Fibroblast of upper back skin (primary cell): ENCODE measurements around the gene MEF2C.
"Not testable (repeated sequence)": the region's sequence is repeated elsewhere in the genome, so short reads cannot be mapped to it uniquely, and the experiment has no call there.

Source experiments
- DNase-seq: peaks from one replicate; pipeline ENCODE4 v3.0.0-alpha.2; 2013

MEF2C gene

DNA sequence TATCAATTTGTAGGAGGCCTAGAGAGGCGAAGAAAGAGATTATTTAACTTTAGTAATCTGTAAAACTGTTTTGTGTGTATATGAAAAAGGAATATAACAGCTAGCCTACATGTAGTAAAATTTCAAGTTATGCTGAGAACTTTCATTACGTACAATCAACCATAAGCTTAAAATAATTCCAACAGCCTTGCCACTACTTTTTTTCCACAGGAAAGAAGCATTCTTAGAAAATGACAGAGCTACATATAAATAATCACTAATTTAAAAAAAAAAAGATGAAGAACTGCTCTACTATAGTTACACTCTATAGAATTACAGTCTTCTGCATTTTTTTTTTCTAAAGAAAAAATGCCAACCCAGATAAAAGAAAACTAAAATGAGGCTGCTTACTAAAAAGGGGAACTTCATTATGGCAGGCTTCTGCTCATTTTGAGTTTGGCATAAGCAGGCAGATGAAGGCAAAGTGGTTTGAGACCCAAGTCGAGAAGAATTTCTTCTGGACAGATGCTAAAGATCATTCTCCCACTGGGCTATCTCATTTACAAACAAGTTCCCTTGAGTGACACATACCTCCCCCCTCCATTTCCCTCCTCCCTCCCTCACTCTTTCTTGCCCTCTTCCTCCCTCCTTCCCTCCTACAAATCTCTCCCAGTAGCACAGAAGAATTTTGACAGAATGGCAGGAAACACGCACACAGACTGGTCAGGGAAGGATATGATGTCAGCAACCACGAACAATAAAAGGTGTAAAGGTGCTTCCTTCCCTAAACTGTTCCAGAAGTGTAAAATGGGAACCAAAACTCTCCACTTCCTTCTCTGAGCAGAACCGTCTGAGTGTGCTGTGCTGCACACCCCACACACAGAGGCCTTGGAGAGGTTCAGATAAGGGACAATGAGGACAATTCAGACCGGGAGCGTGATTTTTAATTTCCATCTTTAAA is 56.1 kb downstream of the MEF2C start:
- peak; percentile 73 for DNase-seq

DNA sequence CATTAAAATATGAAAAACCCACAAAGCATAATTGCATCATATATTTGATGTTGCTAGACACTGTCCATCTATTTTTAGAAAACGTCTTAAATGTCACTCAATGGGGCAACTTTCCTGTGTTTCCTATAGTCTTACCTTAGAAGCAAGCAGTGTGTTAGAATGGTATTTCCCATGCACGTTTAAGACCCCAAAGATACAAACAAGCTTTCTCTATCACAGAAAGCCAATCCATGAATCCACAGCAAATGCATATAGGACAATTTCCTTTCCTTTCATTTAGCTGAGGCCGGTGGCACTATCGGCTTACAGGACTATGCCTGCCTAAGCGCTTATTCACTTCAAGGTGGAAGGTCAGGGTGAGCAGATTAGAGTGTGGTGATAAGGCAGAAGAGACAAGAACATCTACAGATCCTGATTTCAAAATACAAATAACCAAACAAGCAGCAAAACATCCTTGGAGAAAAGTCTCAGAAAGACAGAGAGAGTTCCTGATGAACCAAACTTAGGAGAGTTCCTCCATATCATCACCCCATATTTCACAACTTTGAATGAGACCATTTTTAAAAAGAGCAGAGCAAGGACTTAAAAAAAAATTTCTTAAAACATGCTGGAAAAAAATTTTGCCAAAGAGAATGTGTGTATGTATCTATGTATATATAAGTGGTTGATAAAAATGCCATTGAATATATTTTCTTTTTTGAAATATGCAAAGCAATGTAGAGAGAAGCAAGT is 57.2 kb downstream of the MEF2C start:
- DNase-seq, result no peak

DNA sequence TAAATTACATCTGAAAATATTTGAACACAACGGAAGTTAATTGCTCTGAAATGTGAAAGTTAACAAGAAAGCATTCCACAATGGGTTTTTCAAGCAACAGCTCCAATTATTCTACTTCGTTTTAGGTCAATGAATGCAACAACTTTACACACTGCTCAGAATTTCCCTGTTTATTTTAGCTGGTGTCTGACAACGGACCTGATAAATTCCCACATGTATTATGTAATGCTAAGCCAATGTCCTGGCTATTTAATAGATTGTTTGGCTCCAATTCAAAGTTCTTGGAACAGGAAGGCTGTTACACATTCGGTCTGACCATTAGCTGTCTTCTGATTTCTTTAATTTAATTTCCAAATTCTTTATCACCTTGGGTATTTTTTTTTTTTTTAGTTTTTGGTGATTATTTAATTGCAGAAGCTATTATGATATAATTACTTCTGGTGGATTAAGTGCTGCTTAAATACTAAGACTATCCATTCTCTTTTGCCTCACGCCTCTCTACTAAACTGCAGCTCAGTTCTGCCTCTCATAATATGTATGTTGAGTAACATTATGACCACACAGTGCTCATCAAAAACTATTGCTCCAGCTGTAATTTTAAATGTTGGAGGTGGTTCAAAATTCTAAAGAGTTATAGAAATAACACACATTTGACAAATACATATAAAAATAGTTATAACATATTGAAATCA is 57.9 kb downstream of the MEF2C start:
- DNase-seq, result peak; percentile 66

DNA sequence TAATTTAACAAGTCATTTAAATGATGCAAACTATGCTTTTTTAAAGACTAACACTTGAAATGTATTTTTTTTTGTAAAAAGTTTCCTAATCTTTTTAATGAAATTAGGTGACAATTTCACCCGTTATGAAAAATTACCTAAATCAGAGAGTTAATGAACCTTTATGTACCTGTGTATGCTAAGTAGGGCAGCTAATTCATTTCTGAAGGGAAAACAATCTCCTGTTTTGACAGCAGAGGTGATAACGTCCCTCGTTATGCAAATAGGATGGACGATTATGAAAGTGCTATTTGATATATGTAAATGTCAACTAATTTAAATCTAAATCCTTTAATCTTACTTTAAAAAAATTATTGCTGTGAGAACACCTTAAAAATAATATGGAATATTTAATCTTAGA is 58.8 kb downstream of the MEF2C start:
- no peak for DNase-seq

DNA sequence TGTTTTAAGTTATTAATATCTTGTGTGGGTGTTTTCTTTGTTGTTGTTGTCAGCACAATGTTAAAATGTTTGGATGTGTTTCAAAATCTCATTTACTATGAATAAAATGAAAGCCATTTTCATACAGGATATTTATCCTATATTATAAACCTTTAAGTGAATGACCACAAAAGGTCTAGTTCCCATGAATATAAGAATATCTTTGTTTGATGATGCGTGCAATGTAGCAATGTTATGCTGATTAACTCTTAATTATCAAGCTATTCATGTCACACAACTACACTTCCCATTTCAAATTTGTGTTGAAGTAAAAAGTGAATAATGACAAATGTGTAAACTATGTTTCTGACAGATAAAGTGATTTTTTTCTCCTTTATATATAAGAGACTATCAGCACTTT is 59.8 kb downstream of the MEF2C start:
- no peak for DNase-seq

DNA sequence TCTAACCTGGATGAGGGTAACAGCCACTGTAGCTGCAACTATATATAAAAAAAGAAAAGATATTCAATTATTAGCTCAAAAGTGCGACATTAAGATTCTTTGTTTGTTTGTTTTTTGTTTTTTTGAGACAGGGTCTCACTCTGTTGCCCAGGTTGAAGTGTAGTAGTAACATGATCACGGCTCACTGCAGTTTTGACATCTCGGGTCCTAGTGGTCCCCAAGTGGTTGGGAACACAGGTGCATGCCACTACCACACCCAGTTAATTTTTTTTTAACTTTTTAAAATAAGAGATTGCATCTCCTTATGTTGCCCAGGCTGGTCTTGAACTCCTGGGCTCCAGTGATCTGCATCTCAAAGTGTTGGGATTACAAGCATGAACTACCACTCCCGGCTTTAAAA is 61.8 kb downstream of the MEF2C start:
- no peak for DNase-seq

DNA sequence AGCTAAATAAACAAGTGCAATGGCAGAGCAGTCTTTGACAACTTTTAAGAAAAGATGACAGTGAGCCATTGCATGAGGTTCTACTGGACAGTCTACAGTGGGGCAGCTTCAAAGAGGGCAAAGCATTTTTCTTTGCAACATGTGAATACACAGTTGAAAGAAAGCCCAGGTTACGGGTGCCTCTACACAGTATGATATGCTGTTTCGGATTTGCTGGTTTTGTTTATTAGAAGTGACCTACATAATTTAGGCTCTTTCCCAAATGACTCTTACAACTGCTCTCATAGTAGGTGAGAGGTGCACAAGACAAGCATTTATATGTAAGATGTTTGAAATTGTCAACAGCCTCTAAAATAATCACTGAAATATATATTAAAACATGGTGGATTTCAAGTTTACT is 62.4 kb downstream of the MEF2C start:
- no peak for DNase-seq

DNA sequence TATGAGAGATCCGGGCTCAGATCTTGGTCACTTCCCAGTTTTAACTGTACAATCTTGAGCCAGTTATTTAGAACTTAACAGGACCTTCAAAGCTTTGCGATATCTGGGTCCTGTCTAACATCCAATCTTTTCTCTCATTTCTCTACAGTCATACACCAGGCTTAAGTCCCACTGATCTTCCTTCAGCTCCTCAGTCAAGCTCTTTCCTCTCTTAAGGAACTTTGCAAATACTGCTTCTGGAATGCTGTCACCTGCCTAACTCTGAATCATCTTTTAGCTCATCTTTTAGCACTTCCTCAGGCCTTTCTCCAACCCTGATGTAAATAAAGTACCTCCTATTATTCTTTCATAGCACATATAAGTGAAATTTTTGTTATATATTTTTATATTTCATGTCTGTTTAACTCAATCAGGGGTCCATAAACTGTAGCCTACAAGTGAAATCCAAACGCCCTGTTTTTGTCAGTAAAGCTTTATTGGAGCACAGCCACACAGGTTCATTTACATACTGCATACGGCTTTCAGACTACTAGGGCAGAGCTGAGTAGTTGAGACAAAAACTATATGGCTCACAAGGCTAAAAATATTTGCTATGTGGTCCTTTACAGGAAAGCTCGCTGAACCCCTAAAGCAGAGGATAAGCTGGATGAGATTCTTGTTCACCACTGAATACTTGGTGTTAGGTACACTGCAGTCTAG is 63.5 kb downstream of the MEF2C start:
- no peak for DNase-seq

DNA sequence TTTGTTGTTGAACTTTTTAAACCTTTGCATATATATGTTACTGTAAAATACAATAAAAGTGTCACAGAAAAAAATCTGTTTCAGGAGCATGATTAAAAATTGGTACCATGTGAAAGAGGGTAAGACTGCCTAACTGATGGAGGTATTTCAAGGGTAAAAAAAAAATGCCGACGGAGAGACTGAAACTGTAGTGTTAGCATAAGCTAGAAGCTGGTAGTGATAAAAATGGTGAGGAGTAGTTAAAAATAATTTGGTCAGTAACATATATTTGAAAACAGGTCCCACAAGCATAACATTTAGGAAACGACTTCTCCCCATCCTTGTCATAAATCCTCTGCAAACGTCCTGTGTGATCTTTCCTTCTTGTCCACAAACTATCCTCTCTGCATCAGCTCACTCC is 64.7 kb downstream of the MEF2C start:
- no peak for DNase-seq

- DNase-seq, result no peak
Observed at GRCh38 chr5:88816195-88816594, 66.8 kb downstream of the MEF2C start.

DNA sequence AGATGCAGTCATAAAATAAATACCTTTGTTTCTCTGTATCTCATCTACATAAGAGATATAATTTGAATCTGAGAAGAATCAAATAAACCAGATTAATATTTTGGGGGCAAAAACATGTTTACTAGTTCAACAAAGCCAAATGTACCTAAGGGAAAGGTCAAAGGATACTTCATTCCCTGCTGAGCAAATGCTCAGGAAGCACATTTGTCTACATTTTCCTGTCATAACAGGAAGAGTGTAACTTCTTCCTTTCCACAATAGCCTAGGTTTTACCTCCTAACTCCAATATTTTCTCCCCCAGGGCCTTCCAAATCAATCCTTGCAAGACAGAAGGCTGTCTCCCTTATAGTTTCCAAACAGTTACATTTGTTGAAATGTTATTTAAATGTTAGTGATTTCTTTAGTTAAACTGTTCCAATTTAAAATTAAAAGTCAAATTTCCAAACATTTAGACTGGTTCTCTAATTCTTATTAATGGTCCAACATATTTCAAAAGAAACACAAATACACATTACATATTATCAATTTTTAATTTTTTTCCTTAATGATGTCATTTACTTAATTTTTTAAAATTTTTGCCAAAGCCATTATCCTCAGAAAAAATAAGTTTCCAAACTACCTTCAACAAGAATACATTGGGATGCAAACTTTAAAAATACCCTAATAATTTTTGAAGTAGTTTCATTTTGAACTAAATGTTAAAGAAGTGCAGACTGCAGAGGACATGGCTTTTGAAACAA is 67.8 kb downstream of the MEF2C start:
- no peak for DNase-seq

DNA sequence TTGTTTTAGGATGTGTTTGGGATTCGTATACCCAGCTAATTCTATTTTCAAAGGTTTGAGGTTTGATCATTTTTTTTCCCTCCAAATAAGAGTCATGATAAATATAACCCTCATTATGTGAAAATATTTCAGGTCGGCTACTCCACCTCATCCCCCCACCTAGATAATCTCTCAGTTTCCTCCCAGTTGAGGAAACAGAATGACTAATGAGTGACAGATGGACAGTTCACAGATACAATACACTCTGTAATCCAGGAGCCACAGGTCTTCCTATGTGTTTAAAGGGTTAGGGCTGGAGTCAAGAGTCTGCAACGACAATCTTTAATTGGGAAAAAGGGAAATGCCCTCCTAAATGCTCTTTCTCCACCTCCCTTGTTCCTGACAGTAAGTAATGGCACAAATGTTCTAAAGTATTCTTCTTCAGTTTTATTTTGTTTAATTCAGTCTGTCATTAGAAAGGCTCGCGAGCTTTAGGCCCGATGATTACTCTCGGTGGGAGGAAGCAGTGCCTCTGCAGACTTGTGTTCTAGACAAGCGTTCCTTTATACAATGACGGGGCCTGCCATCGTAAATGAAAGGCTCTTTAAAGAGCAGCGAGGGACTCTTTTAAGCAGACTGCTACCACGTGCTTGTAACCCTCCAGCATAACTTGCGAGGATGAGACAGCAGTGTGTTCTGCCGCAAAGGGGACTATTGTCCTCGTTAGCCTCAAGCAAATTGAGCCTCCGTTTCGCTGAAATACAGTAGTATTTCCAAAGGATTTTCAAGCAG is 69.0 kb downstream of the MEF2C start:
- no peak for DNase-seq

- no peak for DNase-seq
Observed at GRCh38 chr5:88813244-88813643, 69.7 kb downstream of the MEF2C start.

GRCh38 chr5:88808153-88808552 is 74.8 kb downstream of the MEF2C start:
- no peak for DNase-seq

DNA sequence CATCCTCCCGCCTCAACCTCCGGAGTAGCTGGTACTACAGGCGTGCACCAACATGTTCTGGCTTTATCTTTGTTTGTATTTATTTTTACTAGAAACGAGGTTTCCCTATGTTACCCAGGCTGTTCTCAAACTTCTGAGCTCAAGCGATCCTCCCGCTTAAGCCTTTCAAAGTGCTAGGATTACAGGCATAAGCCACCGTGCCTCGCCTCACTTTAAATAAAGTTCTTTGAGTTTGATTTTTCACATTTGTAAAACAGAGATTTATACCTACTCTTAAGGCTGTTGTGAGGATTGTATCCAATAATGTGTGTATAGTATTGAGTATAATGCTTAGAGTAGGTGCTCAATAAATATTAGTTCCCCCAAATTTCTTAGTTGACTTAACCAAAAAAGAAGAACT is 75.7 kb downstream of the MEF2C start:
- no peak for DNase-seq

- DNase-seq, result no peak
Observed at GRCh38 chr5:88806338-88806737, 76.6 kb downstream of the MEF2C start.

DNA sequence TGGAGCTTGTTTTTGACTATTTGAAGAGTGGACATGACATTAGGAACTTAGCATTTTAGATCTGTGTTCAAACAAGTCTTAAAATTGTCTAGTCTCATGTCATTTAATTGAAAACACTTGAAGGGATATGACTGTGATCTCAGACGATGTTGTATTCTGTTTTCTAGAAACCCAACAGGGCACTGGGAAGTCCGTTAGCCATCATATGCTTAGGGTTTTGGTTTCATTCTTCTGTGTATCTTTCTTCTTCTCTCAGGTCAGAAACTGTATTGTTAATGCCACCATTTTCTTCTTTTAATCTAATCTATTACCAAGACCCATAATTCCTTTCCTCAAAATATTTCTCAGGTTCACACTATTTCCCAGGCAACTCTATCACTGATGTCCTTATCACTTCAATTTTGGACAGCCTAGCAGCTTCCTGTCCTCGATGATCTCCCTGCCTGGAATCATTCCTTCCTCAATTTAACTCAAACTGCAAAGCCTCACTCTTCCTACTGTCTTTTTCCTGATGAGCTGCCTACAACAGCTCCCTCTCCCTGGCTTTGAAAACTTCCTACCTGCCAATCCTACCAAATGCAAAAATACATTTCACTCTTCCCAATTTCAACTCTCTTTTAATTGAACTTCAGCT is 77.7 kb downstream of the MEF2C start:
- no peak for DNase-seq

DNA sequence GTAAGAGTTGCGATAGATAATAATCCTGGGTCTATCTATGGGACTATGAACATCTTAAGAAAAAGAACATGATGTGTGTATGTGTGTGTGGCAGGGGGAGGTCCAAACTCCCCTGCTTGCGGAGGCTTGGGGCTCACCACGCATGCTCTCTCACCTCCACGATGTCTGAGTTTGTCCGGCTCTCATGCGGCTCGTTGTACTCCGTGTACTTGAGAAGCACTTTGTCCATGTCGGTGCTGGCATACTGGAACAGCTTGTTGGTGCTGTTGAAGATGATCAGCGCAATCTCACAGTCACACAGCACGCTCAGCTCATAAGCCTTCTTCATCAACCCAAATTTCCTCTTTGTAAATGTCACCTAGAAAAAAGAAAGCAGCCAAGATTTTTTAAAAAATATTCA is 78.5 kb downstream of the MEF2C start:
- DNase-seq, result no peak

GRCh38 chr5:88803309-88803708 is 79.7 kb downstream of the MEF2C start:
- no peak for DNase-seq

DNA sequence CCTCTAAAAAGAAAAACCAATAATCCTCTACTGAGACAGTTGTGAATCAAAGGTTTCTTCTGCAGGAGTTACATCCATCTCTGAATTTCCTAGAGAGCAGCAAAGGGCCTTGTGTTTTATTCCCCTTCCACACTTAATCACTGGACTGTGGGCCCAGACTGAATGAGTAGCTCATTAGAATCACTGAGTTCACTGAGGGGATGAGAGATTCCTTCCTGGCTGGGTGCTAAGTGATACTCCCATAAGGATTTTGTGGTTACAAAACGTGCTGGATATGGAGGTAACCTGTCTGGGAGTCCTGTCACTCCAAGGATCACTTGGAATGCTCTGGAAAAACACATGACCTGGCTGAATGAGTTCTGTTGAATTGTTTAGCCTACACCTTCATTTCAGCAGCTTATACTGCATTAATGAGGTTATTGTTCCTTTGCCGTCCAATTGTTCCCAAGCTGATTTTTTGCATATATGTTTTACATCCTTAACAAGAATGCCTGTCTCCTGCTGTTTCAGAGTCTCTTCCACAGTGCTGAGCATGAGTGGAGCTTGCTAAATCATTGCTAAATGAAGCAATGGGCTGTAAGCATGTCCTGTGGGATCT is 82.9 kb downstream of the MEF2C start:
- peak; percentile 41 for DNase-seq

- not testable (repeated sequence) for DNase-seq
Observed at GRCh38 chr5:88798933-88799332, 84.1 kb downstream of the MEF2C start.
